Measurements from ENCODE around the gene ASIC1. TPM values are rescaled to one million over a fixed set of nuclear protein-coding genes. Genes with fewer than 3 reads are reported as not detected.

Gene ASIC1
- total RNA-seq, 1 experiment from 2014 or later: 4.3 TPM

Other genes starting within 250 kb of the ASIC1 start
- gene NCKAP5L, start 229.2 kb upstream of the ASIC1 start, total RNA-seq (2014; rRNA removed): 27.8 and 29.8 TPM in 2 replicates
- 2.5 and 2.9 TPM in 2 replicates for gene BCDIN3D, start 214.5 kb upstream of the ASIC1 start, total RNA-seq (2014; rRNA removed)
- 4.1 and 4.2 TPM in 2 replicates for gene FAIM2, start 153.7 kb upstream of the ASIC1 start, total RNA-seq (2014; rRNA removed)
- gene AQP2, start 106.9 kb upstream of the ASIC1 start, total RNA-seq (2014; rRNA removed): not detected in 2 replicates
- gene AQP5, start 95.7 kb upstream of the ASIC1 start, total RNA-seq (2014; rRNA removed): 0.11 TPM in 1 of 2 replicates, not detected in the other
- not detected in 2 replicates for gene AQP6, start 84.6 kb upstream of the ASIC1 start, total RNA-seq (2014; rRNA removed)
- 167 and 177 TPM in 2 replicates for gene RACGAP1, start 32.1 kb upstream of the ASIC1 start, total RNA-seq (2014; rRNA removed)
- gene SMARCD1, start 27.7 kb downstream of the ASIC1 start, total RNA-seq (2014; rRNA removed): 49.2 and 66.8 TPM in 2 replicates
- gene GPD1, start 46.4 kb downstream of the ASIC1 start, total RNA-seq (2014; rRNA removed): 0.17 TPM in 1 of 2 replicates, not detected in the other
- gene COX14, start 54.6 kb downstream of the ASIC1 start, total RNA-seq (2014; rRNA removed): 41.7 and 44.0 TPM in 2 replicates
- gene CERS5, start 109.8 kb downstream of the ASIC1 start, total RNA-seq (2014; rRNA removed): 30.7 and 30.8 TPM in 2 replicates
- 74.7 and 85.9 TPM in 2 replicates for gene LIMA1, start 225.9 kb downstream of the ASIC1 start, total RNA-seq (2014; rRNA removed)